ENCODE results near the gene MYO1B. TPM values are rescaled to one million over a fixed set of nuclear protein-coding genes. Genes with fewer than 3 reads are reported as not detected.

The MYO1B gene
- total RNA-seq, 2 donors from 2014 or later: 29.8 to 30.0 TPM

GRCh38 chr2:191374366-191374765 is 129.2 kb downstream of the MYO1B start:
- intact Hi-C loops (cut with DNase I): no loop called here

GRCh38 chr2:191374939-191375338 is 129.7 kb downstream of the MYO1B start:
- DNase-seq (ENCODE audit: low spot score): no peak
- intact Hi-C loops (cut with DNase I): no loop called here

More at GRCh38 chr2:191374366-191374765, 129.2 kb downstream of the MYO1B start:
- no peak for DNase-seq (ENCODE audit: low spot score)

- peak; percentile 88 for DNase-seq (ENCODE audit: low spot score)
- intact Hi-C loops (cut with DNase I): no loop called here
Observed at GRCh38 chr2:191376981-191377629, 131.9 kb downstream of the MYO1B start.

- DNase-seq (ENCODE audit: low spot score): no peak
- intact Hi-C loops (cut with DNase I): no loop called here
Observed at GRCh38 chr2:191379375-191379774, 134.2 kb downstream of the MYO1B start.

- no peak for DNase-seq (ENCODE audit: low spot score)
- intact Hi-C loops (cut with DNase I): no loop called here
Observed at GRCh38 chr2:191382801-191383200, 137.6 kb downstream of the MYO1B start.

GRCh38 chr2:191383486-191383885 is 138.3 kb downstream of the MYO1B start:
- intact Hi-C loops (cut with DNase I): no loop called here
- no peak for DNase-seq (ENCODE audit: low spot score)

GRCh38 chr2:191384829-191385228 is 139.6 kb downstream of the MYO1B start:
- intact Hi-C loops (cut with DNase I): no loop called here
- DNase-seq (ENCODE audit: low spot score): no peak

GRCh38 chr2:191385416-191386160 is 140.4 kb downstream of the MYO1B start:
- intact Hi-C loops (cut with DNase I): no loop called here
- DNase-seq (ENCODE audit: low spot score): no peak

GRCh38 chr2:191386938-191387536 is 141.8 kb downstream of the MYO1B start:
- intact Hi-C loops (cut with DNase I): no loop called here
- DNase-seq (ENCODE audit: low spot score): no peak

- intact Hi-C loops (cut with DNase I): loop anchor here in 1 of 2 donors (2.0 kb wide), 1 partner anchor 76 kb away; no protein-coding TSS in a partner anchor
- no peak for DNase-seq (ENCODE audit: low spot score)
Observed at GRCh38 chr2:191389288-191389687, 144.1 kb downstream of the MYO1B start.

GRCh38 chr2:191391171-191391570 is 146.0 kb downstream of the MYO1B start:
- DNase-seq (ENCODE audit: low spot score): no peak
- intact Hi-C loops (cut with DNase I): no loop called here

GRCh38 chr2:191394043-191394442 is 148.8 kb downstream of the MYO1B start:
- DNase-seq (ENCODE audit: low spot score): no peak
- intact Hi-C loops (cut with DNase I): no loop called here

- no peak for DNase-seq (ENCODE audit: low spot score)
- intact Hi-C loops (cut with DNase I): no loop called here
Observed at GRCh38 chr2:191396794-191397193, 151.6 kb downstream of the MYO1B start.

GRCh38 chr2:191399601-191400000 is 154.4 kb downstream of the MYO1B start:
- no peak for DNase-seq (ENCODE audit: low spot score)
- intact Hi-C loops (cut with DNase I): no loop called here

- no peak for DNase-seq (ENCODE audit: low spot score)
- intact Hi-C loops (cut with DNase I): no loop called here
Observed at GRCh38 chr2:191401287-191401686, 156.1 kb downstream of the MYO1B start.

GRCh38 chr2:191402966-191403565 is 157.9 kb downstream of the MYO1B start:
- intact Hi-C loops (cut with DNase I): no loop called here
- no peak for DNase-seq (ENCODE audit: low spot score)

GRCh38 chr2:191404568-191404991 is 159.4 kb downstream of the MYO1B start:
- no peak for DNase-seq (ENCODE audit: low spot score)
- intact Hi-C loops (cut with DNase I): no loop called here

GRCh38 chr2:191405546-191405945 is 160.3 kb downstream of the MYO1B start:
- DNase-seq (ENCODE audit: low spot score): no peak
- intact Hi-C loops (cut with DNase I): no loop called here

- intact Hi-C loops (cut with DNase I): no loop called here
Observed at GRCh38 chr2:191410646-191411436, 165.6 kb downstream of the MYO1B start.

More at GRCh38 chr2:191410646-191411436, 165.6 kb downstream of the MYO1B start:
- no peak for DNase-seq (ENCODE audit: low spot score)
